Liver (tissue), 3 donors: ENCODE results near the gene CNRIP1.

Source experiments
- HNF4A ChIP-seq, 2 donors: conservative IDR thresholded peaks; 2 replicates each; pipeline ENCODE4 v1.6.1; 2016; ENCODE audit warnings: antibody characterized with exemption in 2 of 2, mild to moderate bottlenecking in 2 of 2
- MAX ChIP-seq: IDR thresholded peaks from 2 replicates; pipeline ENCODE4 v1.6.1; 2016; ENCODE audit warnings: antibody characterized with exemption
- SP1 ChIP-seq: IDR thresholded peaks from 2 replicates; pipeline ENCODE4 v1.6.1; 2018; ENCODE audit warnings: antibody characterized with exemption, mild to moderate bottlenecking
- TAF1 ChIP-seq: conservative IDR thresholded peaks from 2 replicates; pipeline ENCODE4 v1.6.1; 2016; ENCODE audit warnings: antibody characterized with exemption, mild to moderate bottlenecking
- YY1 ChIP-seq: IDR thresholded peaks from 2 replicates; pipeline ENCODE4 v1.6.1; 2016; ENCODE audit warnings: antibody characterized with exemption, mild to moderate bottlenecking
- TF ChIP-seq, protein P1 (sequence below): fragments of 150-350 bp; IDR thresholded peaks from 2 replicates; pipeline ENCODE4 v1.5.1; 2017; ENCODE audit warnings: improper control_type of control experiment, low read depth, low read length; ENCODE audit not compliant: missing input control
- donor health status: healthy.
- donor health status: healthy.

GRCh38 chr2:68352651-68353391 is 33.1 kb upstream of the CNRIP1 start:
- TF ChIP-seq SP1 (no peak), MAX (no peak), YY1 (no peak), HNF4A (conservative IDR thresholded peaks at IDR 0.05) (no peak), TAF1 (no peak)
- TF ChIP-seq, protein P1, sequence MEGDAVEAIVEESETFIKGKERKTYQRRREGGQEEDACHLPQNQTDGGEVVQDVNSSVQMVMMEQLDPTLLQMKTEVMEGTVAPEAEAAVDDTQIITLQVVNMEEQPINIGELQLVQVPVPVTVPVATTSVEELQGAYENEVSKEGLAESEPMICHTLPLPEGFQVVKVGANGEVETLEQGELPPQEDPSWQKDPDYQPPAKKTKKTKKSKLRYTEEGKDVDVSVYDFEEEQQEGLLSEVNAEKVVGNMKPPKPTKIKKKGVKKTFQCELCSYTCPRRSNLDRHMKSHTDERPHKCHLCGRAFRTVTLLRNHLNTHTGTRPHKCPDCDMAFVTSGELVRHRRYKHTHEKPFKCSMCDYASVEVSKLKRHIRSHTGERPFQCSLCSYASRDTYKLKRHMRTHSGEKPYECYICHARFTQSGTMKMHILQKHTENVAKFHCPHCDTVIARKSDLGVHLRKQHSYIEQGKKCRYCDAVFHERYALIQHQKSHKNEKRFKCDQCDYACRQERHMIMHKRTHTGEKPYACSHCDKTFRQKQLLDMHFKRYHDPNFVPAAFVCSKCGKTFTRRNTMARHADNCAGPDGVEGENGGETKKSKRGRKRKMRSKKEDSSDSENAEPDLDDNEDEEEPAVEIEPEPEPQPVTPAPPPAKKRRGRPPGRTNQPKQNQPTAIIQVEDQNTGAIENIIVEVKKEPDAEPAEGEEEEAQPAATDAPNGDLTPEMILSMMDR, result no peak
